OCI-LY7 (cell line): ENCODE data around the gene ACTRT2. TPM values are rescaled to one million over a fixed set of nuclear protein-coding genes. Genes with fewer than 3 reads are reported as not detected.

ENCODE experiments used
- BruUV-seq: library from RNA; stranded (reverse); fragments of 400-500 nt; replicated peaks from 2 replicates; lab custom pipeline; 2021; lab: Mats Ljungman, UMichigan
- CTCF ChIA-PET: fragments of 300-600 bp; sonication (Branson Sonifier 250); formaldehyde crosslinking; loops from one replicate; lab custom pipeline; 2022; ENCODE audit warnings: antibody characterized with exemption; ENCODE audit not compliant: unreplicated experiment; lab: Charles Lee
- POLR2A ChIA-PET: fragments of 300-600 bp; sonication (Branson Sonifier 250); formaldehyde crosslinking; loops from one replicate; lab custom pipeline; 2022; ENCODE audit warnings: antibody characterized with exemption; lab: Charles Lee
- DNase-seq: peaks from one replicate; pipeline ENCODE4 v3.0.0-alpha.2; 2015; ENCODE audit warnings: low spot score
- H2AFZ ChIP-seq: fragments of 200-600 bp; sonication (generic), shearing (Covaris generic); 2 replicates; pipeline ENCODE4 v1.6.1; 2014; ENCODE audit warnings: mild to moderate bottlenecking, antibody characterized with exemption, low read length, moderate library complexity
- H3K27ac ChIP-seq: fragments of 200-600 bp; sonication (generic); 2 replicates; pipeline ENCODE4 v1.5.1; 2014; ENCODE audit warnings: mixed run types, low read depth, mild to moderate bottlenecking, moderate library complexity, low read length, inconsistent platforms; ENCODE audit not compliant: poor library complexity, severe bottlenecking
- H3K36me3 ChIP-seq: fragments of 200-600 bp; sonication (generic); 2 replicates; pipeline ENCODE4 v1.6.1; 2014; ENCODE audit warnings: mild to moderate bottlenecking, antibody characterized with exemption, low read length, moderate library complexity, mixed read lengths; ENCODE audit not compliant: insufficient read depth
- H3K4me1 ChIP-seq: fragments of 200-600 bp; sonication (generic); 2 replicates; pipeline ENCODE4 v1.5.1; 2014; ENCODE audit warnings: mild to moderate bottlenecking, low read length; ENCODE audit not compliant: insufficient read depth, poor library complexity, severe bottlenecking
- H3K4me2 ChIP-seq: fragments of 200-600 bp; sonication (generic); 2 replicates; pipeline ENCODE4 v1.6.1; 2014; ENCODE audit warnings: mild to moderate bottlenecking, low read length
- H3K4me3 ChIP-seq: fragments of 200-600 bp; sonication (generic); 2 replicates; pipeline ENCODE4 v1.5.1; 2014; ENCODE audit warnings: mild to moderate bottlenecking, low read depth, low read length; ENCODE audit not compliant: poor library complexity, severe bottlenecking
- H3K79me2 ChIP-seq: fragments of 200-600 bp; sonication (generic); 2 replicates; pipeline ENCODE4 v1.6.1; 2016; ENCODE audit warnings: low read depth, mild to moderate bottlenecking, low read length, moderate library complexity, mixed read lengths; ENCODE audit not compliant: insufficient read depth
- H3K9me2 ChIP-seq: fragments of 200-600 bp; sonication (generic); 2 replicates; pipeline ENCODE4 v1.6.1; 2016; ENCODE audit warnings: mild to moderate bottlenecking, low read length, mixed read lengths; ENCODE audit not compliant: insufficient read depth
- H3K9me3 ChIP-seq: fragments of 200-600 bp; sonication (generic); 2 replicates; pipeline ENCODE4 v1.6.1; 2014; ENCODE audit warnings: mild to moderate bottlenecking, mixed run types, low read length, mixed read lengths
- H4K20me1 ChIP-seq: fragments of 200-600 bp; sonication (generic); 2 replicates; pipeline ENCODE4 v1.6.1; 2014; ENCODE audit warnings: mild to moderate bottlenecking, antibody characterized with exemption, low read length, moderate library complexity, mixed read lengths; ENCODE audit not compliant: insufficient read depth
- EZH2phosphoT487 ChIP-seq: fragments of 200-600 bp; sonication (generic); IDR thresholded peaks from 2 replicates; pipeline ENCODE4 v1.6.1; 2018; ENCODE audit warnings: low read depth, borderline replicate concordance, mild to moderate bottlenecking, mixed run types, antibody characterized with exemption, low read length, moderate library complexity, mixed read lengths
- intact Hi-C: fragments of 100-400 bp; cut with micrococcal nuclease; formaldehyde crosslinking; loops from one replicate; pipeline ENCODE4 v1.10.0; 2022; ENCODE audit not compliant: unreplicated experiment
- total RNA-seq, 2 experiments: library from RNA; depleted of rRNA in 1 of 2; stranded (reverse); fragments of >200 nt in 1 of 2; shearing (Covaris generic) in 1 of 2; gene quantifications; 2 replicates each; pipeline ENCODE4 v1.2.3, GENCODE V29; 2014 to 2022
- TF ChIP-seq, protein P1 (sequence below): fragments of 200-600 bp; sonication (generic); conservative IDR thresholded peaks from 2 replicates; pipeline ENCODE4 v1.5.1; 2014; ENCODE audit warnings: mild to moderate bottlenecking, antibody characterized with exemption, low read length, moderate library complexity, mixed read lengths

Gene ACTRT2
- total RNA-seq, 2 experiments from 2014 or later: not detected

DNA sequence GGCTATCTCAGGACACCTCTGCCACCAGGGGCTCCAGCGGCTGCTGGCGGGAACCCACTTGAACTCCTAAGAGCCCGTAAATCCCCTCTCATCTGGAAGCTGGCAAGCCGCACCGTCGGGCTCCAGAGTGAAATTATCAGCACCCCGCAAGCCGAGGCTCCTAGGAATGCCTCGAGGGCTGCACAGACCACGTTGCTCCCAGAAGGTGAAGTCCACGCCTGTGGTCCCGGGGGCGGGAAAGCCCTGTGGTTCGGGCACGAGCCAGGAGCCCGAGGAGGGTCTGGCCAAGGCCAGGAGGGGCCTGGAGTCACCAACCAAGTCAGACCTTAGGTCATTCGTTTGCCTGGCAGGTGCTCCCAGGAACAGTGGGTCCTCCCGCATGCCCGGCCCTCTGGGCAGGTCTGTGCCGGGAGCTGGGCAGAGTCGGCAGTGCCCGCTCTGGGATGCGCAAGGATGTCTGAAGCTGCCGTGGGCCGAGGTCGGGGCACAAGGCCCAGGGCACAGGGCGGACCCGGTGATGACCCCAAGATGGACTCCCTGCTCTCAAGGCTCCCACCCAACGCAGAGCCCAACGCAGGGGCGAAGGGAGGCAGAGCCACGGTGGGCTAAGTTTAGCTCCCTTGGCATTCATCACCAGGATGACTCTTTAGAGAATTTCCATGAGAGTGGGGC is 8.9 kb downstream of the ACTRT2 start:
- no peak overlapping the region for H3K4me2 ChIP-seq
- no peaks in the 10 kb centered on the region for H3K36me3 ChIP-seq
- no peaks in the 10 kb centered on the region for H3K79me2 ChIP-seq
- no peak for DNase-seq
- no TSS peak for BruUV-seq
- no peak for TF ChIP-seq EZH2phosphoT487
- TF ChIP-seq, protein P1, sequence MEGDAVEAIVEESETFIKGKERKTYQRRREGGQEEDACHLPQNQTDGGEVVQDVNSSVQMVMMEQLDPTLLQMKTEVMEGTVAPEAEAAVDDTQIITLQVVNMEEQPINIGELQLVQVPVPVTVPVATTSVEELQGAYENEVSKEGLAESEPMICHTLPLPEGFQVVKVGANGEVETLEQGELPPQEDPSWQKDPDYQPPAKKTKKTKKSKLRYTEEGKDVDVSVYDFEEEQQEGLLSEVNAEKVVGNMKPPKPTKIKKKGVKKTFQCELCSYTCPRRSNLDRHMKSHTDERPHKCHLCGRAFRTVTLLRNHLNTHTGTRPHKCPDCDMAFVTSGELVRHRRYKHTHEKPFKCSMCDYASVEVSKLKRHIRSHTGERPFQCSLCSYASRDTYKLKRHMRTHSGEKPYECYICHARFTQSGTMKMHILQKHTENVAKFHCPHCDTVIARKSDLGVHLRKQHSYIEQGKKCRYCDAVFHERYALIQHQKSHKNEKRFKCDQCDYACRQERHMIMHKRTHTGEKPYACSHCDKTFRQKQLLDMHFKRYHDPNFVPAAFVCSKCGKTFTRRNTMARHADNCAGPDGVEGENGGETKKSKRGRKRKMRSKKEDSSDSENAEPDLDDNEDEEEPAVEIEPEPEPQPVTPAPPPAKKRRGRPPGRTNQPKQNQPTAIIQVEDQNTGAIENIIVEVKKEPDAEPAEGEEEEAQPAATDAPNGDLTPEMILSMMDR: no peak
- H2AFZ ChIP-seq: no peak overlapping the region
- CTCF ChIA-PET: no interaction called here
- no peaks in the 10 kb centered on the region for H3K9me2 ChIP-seq
- intact Hi-C loops: no loop called here
- H3K4me1 ChIP-seq: no peaks in the 10 kb centered on the region
- H3K27ac ChIP-seq: no peak overlapping the region
- no peaks in the 10 kb centered on the region for H3K9me3 ChIP-seq
- POLR2A ChIA-PET: no interaction called here
- H4K20me1 ChIP-seq: no peaks in the 10 kb centered on the region; the same call in 1 of the 2 replicates
- no peak overlapping the region for H3K4me3 ChIP-seq

DNA sequence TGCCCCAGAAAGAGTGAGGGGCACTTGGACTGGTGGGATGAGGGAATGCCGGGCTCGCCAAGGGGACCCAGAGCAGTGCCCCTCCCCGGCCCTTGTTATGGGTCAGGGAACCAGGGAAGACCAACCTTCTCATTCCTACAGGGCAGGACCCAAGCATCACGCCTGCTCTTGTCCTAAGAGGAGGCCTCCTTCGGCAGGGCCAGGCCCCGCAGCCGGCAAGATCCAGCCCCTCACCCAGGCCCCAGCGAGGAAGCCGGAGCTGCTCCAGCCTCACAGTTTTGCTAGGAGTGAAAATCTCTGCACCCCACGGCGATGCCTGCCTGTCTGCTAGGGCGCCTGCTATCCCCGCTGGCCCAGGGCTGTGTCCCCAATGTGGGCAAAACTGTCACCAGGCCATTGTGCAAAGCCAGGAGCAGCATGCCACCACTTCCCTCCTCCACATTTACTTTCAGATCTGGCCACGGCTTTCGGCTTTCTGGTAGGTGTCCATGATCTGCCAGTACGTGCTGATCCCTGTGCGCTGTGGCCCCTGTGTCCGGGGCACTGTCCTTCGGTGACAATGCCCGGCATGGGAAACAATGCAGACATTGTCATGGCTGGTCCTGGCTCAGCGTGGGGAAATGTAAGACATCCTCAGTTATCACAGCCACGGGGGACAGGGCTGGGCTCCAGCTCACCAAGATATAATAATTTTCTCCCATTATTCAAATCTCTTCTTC is 9.6 kb downstream of the ACTRT2 start:
- H3K36me3 ChIP-seq: no peaks in the 10 kb centered on the region
- H3K4me3 ChIP-seq: no peak overlapping the region
- no peak overlapping the region for H3K4me2 ChIP-seq
- intact Hi-C loops: no loop called here
- H2AFZ ChIP-seq: no peak overlapping the region
- H3K4me1 ChIP-seq: no peaks in the 10 kb centered on the region
- BruUV-seq: no TSS peak
- no peaks in the 10 kb centered on the region for H3K9me2 ChIP-seq
- DNase-seq: no peak
- H3K27ac ChIP-seq: no peak overlapping the region
- no peaks in the 10 kb centered on the region for H3K9me3 ChIP-seq
- TF ChIP-seq, protein P1: no peak
- no peak for TF ChIP-seq EZH2phosphoT487
- H3K79me2 ChIP-seq: no peaks in the 10 kb centered on the region
- no peaks in the 10 kb centered on the region; the same call in 1 of the 2 replicates for H4K20me1 ChIP-seq
- ChIA-PET CTCF (no interaction called here), POLR2A (no interaction called here)
